Smooth muscle cell (in vitro differentiated cells): Measurements from ENCODE around the gene ADNP2. TPM values are rescaled to one million over a fixed set of nuclear protein-coding genes. Genes with fewer than 3 reads are reported as not detected.

ENCODE experiments used
- DNase-seq: peaks from one replicate; lab custom pipeline; 2025; ENCODE audit not compliant: unreplicated experiment; lab: John Stamatoyannopoulos, UW
- H2AFZ ChIP-seq: fragments of 200-600 bp; sonication (generic); 2 replicates; pipeline ENCODE4 v1.6.0; 2016; ENCODE audit warnings: antibody characterized with exemption, low read depth, mild to moderate bottlenecking
- H3F3A ChIP-seq: fragments of 200-600 bp; sonication (generic); 2 replicates; pipeline ENCODE4 v1.6.0; 2017; ENCODE audit warnings: antibody characterized with exemption, low read depth
- H3K27ac ChIP-seq: fragments of 200-600 bp; sonication (generic); 2 replicates; pipeline ENCODE4 v1.5.1; 2016; ENCODE audit warnings: low read depth, mild to moderate bottlenecking
- H3K27me3 ChIP-seq: fragments of 200-600 bp; sonication (generic); 2 replicates; pipeline ENCODE4 v1.6.1; 2016; ENCODE audit warnings: low read depth, mild to moderate bottlenecking
- H3K36me3 ChIP-seq: fragments of 200-600 bp; sonication (generic); 2 replicates; pipeline ENCODE4 v1.5.1; 2016; ENCODE audit warnings: low read depth
- H3K4me1 ChIP-seq: fragments of 200-600 bp; sonication (generic); 2 replicates; pipeline ENCODE4 v1.5.1; 2016; ENCODE audit warnings: low read depth
- H3K4me2 ChIP-seq: fragments of 200-600 bp; sonication (generic); 2 replicates; pipeline ENCODE4 v1.6.0; 2016; ENCODE audit warnings: mild to moderate bottlenecking
- H3K4me3 ChIP-seq: fragments of 200-600 bp; sonication (generic); 2 replicates; pipeline ENCODE4 v1.5.1; 2016; ENCODE audit warnings: mild to moderate bottlenecking
- H3K79me2 ChIP-seq: fragments of 200-600 bp; sonication (generic); 2 replicates; pipeline ENCODE4 v1.6.0; 2016; ENCODE audit warnings: low read depth, mild to moderate bottlenecking
- H3K9ac ChIP-seq: fragments of 200-600 bp; sonication (generic); 2 replicates; pipeline ENCODE4 v1.6.0; 2016; ENCODE audit warnings: low read depth
- H3K9me3 ChIP-seq: fragments of 200-600 bp; sonication (generic); replicated peaks from 2 replicates; pipeline ENCODE4 v1.5.1; 2016; ENCODE audit warnings: low read depth
- H4K20me1 ChIP-seq: fragments of 200-600 bp; sonication (generic); 2 replicates; pipeline ENCODE4 v1.6.0; 2016; ENCODE audit warnings: low read depth
- CTCF ChIP-seq: fragments of 200-600 bp; sonication (generic); IDR thresholded peaks from 2 replicates; pipeline ENCODE4 v1.5.1; 2017; ENCODE audit warnings: borderline replicate concordance, mild to moderate bottlenecking, antibody characterized with exemption; ENCODE audit not compliant: insufficient read depth, poor library complexity, severe bottlenecking
- WGBS: methylation state at CpG from one replicate; pipeline ENCODE4 v1.1.7; 2016; ENCODE audit warnings: low lambda C conversion rate; 5-methylcytosine and 5-hydroxymethylcytosine counted together
- polyA plus RNA-seq: library from polyadenylated mRNA; unstranded; fragments of >200 nt; fragmentation: Nextera tagmentation; extraction: Ambion mirVana; gene quantifications from 2 replicates; pipeline ENCODE4 v1.2.1, GENCODE V29; 2016
- total RNA-seq: library from RNA; depleted of rRNA; stranded (reverse); fragments of >200 nt; gene quantifications from 2 replicates; pipeline ENCODE4 v1.2.3, GENCODE V29; 2014

Gene ADNP2
- total and polyA plus RNA-seq, 2 experiments from 2014 or later: 9.1 to 28.3 TPM

- Histone ChIP-seq H3K27me3 (no peaks in the 10 kb centered on the region), H3K4me2 (no peak overlapping the region), H4K20me1 (peaks cover 12% of the 10 kb centered on the region), H3K4me3 (no peak overlapping the region), H3F3A (no peaks in the 10 kb centered on the region), H3K9me3 (no peaks in the 10 kb centered on the region), H3K9ac (no peak overlapping the region), H3K4me1 (no peaks in the 10 kb centered on the region), H3K27ac (no peak overlapping the region), H2AFZ (no peak overlapping the region), H3K36me3 (no peaks in the 10 kb centered on the region), H3K79me2 (no peaks in the 10 kb centered on the region)
- 93% methylated on average over 10 of the region's 10 CpGs for WGBS
- TF ChIP-seq CTCF: no peak
- DNase-seq: no peak
Measured at GRCh38 chr18:80166240-80166639, 57.2 kb downstream of the ADNP2 start.

- no peaks in the 10 kb centered on the region for H3K79me2 ChIP-seq
- no peaks in the 10 kb centered on the region for H3K27me3 ChIP-seq
- no peak overlapping the region for H3K27ac ChIP-seq
- DNase-seq: no peak
- H3K4me1 ChIP-seq: no peaks in the 10 kb centered on the region
- no peaks in the 10 kb centered on the region for H3K9me3 ChIP-seq
- WGBS: 93% methylated on average over 6 of the region's 6 CpGs
- H3K9ac ChIP-seq: no peak overlapping the region
- peaks cover under 1% of the 10 kb centered on the region for H3F3A ChIP-seq
- no peak for TF ChIP-seq CTCF
- no peak overlapping the region for H3K4me2 ChIP-seq
- H2AFZ ChIP-seq: no peak overlapping the region
- peaks cover 10% of the 10 kb centered on the region for H4K20me1 ChIP-seq
- H3K36me3 ChIP-seq: no peaks in the 10 kb centered on the region
- no peak overlapping the region for H3K4me3 ChIP-seq
Measured at GRCh38 chr18:80166725-80167124, 57.7 kb downstream of the ADNP2 start.

- no peak for DNase-seq
- Histone ChIP-seq H4K20me1 (peaks cover 8% of the 10 kb centered on the region), H3K4me2 (no peak overlapping the region), H3F3A (peaks cover 4% of the 10 kb centered on the region), H3K9ac (no peak overlapping the region), H3K4me1 (no peaks in the 10 kb centered on the region), H3K9me3 (no peaks in the 10 kb centered on the region), H3K79me2 (no peaks in the 10 kb centered on the region), H3K27ac (no peak overlapping the region), H3K36me3 (no peaks in the 10 kb centered on the region), H3K27me3 (no peaks in the 10 kb centered on the region), H2AFZ (no peak overlapping the region), H3K4me3 (no peak overlapping the region)
- 94% methylated on average over 9 of the region's 9 CpGs for WGBS
- TF ChIP-seq CTCF: no peak
Measured at GRCh38 chr18:80167331-80167730, 58.3 kb downstream of the ADNP2 start.

- DNase-seq: no peak
- no peak overlapping the region for H3K9ac ChIP-seq
- no peaks in the 10 kb centered on the region for H3K4me1 ChIP-seq
- TF ChIP-seq CTCF: no peak
- no peaks in the 10 kb centered on the region for H3K36me3 ChIP-seq
- H3K27ac ChIP-seq: no peak overlapping the region
- H3K79me2 ChIP-seq: no peaks in the 10 kb centered on the region
- H3K4me2 ChIP-seq: no peak overlapping the region
- H4K20me1 ChIP-seq: peaks cover 9% of the 10 kb centered on the region
- peaks cover 4% of the 10 kb centered on the region for H3F3A ChIP-seq
- H3K4me3 ChIP-seq: no peak overlapping the region
- H2AFZ ChIP-seq: no peak overlapping the region
- no peaks in the 10 kb centered on the region for H3K27me3 ChIP-seq
- 96% methylated on average over 13 of the region's 13 CpGs for WGBS
- H3K9me3 ChIP-seq: no peaks in the 10 kb centered on the region
Measured at GRCh38 chr18:80167931-80168330, 58.9 kb downstream of the ADNP2 start.
